Neural progenitor cell (in vitro differentiated cells): ENCODE results near the gene LRPAP1.
"Not testable (repeated sequence)": the region's sequence is repeated elsewhere in the genome, so short reads cannot be mapped to it uniquely, and the experiment has no call there.

Experiments
- EZH2 ChIP-seq: fragments of 200-600 bp; sonication (generic); IDR thresholded peaks from 2 replicates; pipeline ENCODE4 v1.6.1; 2017; ENCODE audit warnings: antibody characterized with exemption, mild to moderate bottlenecking, moderate library complexity
- EZH2phosphoT487 ChIP-seq: fragments of 200-600 bp; sonication (generic); IDR thresholded peaks from 2 replicates; pipeline ENCODE4 v1.6.1; 2017; ENCODE audit warnings: antibody characterized with exemption
- TF ChIP-seq, protein P1 (sequence below): fragments of 200-600 bp; sonication (generic); IDR thresholded peaks from 2 replicates; pipeline ENCODE4 v1.5.1; 2017; ENCODE audit warnings: antibody characterized with exemption, mild to moderate bottlenecking

DNA sequence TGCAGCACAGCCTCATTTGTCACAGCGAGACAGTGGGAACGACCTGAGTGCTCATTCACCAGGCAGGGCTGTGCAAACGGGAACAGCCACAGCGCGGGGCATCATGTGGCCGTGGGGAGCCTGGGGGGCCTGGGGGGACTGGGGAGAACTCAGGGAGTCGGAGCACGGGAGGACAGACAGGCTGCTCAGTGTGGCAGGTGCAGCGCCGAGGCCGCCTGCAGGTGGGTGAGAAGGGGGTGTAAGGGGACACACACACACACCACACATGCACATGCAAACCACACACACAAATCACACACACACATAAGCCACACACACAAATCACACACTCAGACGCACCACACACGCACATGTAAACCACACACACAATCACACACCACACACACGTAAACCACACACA, 34.5 kb upstream of the LRPAP1 start:
- TF ChIP-seq, protein P1, sequence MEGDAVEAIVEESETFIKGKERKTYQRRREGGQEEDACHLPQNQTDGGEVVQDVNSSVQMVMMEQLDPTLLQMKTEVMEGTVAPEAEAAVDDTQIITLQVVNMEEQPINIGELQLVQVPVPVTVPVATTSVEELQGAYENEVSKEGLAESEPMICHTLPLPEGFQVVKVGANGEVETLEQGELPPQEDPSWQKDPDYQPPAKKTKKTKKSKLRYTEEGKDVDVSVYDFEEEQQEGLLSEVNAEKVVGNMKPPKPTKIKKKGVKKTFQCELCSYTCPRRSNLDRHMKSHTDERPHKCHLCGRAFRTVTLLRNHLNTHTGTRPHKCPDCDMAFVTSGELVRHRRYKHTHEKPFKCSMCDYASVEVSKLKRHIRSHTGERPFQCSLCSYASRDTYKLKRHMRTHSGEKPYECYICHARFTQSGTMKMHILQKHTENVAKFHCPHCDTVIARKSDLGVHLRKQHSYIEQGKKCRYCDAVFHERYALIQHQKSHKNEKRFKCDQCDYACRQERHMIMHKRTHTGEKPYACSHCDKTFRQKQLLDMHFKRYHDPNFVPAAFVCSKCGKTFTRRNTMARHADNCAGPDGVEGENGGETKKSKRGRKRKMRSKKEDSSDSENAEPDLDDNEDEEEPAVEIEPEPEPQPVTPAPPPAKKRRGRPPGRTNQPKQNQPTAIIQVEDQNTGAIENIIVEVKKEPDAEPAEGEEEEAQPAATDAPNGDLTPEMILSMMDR = not testable (repeated sequence)
- TF ChIP-seq EZH2, EZH2phosphoT487: not testable (repeated sequence)
